Measurements from ENCODE around the gene SLC29A4. TPM values are rescaled to one million over a fixed set of nuclear protein-coding genes. Genes with fewer than 3 reads are reported as not detected.
"Not testable (repeated sequence)": the region's sequence is repeated elsewhere in the genome, so short reads cannot be mapped to it uniquely, and the experiment has no call there.

SLC29A4 gene
- total and polyA plus RNA-seq, 12 donors = 0.69 to 22.0 (median 3.5) TPM

DNA sequence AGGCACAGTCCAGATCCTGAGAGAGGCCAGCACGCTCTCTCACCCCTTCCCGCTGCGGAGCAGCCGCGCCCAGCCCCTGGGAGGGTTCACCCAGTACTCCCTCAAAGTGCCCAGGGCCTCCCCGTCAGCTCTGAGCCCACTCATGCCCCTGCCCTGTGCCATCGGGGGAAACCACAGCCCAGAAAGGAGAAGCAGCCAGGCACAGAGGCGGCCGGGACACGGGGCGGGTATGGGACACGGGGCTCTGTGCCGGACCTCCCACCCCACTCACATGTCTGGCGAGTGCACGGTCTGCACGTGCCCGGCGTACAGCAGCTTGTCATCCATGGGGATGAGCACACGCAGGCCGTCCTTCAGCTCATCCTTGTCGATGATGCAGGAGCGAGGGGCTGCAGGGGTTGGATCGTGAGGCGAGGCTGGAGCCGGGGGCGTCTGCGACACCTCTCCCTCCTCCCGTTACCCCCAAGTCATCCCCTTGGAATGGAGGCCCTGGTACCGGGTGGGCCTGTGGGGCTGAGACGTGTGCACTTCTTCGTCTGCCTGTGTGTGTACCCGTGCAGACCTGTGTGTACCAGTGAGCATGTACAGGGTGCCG lies 38.2 kb downstream of the SLC29A4 start:
- no peaks in the 10 kb centered on the region for H3K27me3 ChIP-seq
- H3K4me3 ChIP-seq = no peak overlapping the region
- 97 to 99% (median 97%) methylated on average over 19 to 33 of the region's 33 CpGs for WGBS, 4 donors
- H3K27ac ChIP-seq = no peak overlapping the region
- H3K36me3 ChIP-seq (replicated peaks in 1 of 2) = peaks cover 0 to 60% of the 10 kb centered on the region in 2 donors
- H3K9me3 ChIP-seq (replicated peaks in 1 of 3) = peaks cover 0 to 9% (median 0%) of the 10 kb centered on the region in 3 donors
- intact Hi-C loops (cut with DNase I) = no loop called here
- TF ChIP-seq POLR2A (IDR thresholded peaks at IDR 0.05) = no peak
- TF ChIP-seq, protein P1, sequence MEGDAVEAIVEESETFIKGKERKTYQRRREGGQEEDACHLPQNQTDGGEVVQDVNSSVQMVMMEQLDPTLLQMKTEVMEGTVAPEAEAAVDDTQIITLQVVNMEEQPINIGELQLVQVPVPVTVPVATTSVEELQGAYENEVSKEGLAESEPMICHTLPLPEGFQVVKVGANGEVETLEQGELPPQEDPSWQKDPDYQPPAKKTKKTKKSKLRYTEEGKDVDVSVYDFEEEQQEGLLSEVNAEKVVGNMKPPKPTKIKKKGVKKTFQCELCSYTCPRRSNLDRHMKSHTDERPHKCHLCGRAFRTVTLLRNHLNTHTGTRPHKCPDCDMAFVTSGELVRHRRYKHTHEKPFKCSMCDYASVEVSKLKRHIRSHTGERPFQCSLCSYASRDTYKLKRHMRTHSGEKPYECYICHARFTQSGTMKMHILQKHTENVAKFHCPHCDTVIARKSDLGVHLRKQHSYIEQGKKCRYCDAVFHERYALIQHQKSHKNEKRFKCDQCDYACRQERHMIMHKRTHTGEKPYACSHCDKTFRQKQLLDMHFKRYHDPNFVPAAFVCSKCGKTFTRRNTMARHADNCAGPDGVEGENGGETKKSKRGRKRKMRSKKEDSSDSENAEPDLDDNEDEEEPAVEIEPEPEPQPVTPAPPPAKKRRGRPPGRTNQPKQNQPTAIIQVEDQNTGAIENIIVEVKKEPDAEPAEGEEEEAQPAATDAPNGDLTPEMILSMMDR (IDR thresholded peaks at IDR 0.05) = no peak
- no peaks in the 10 kb centered on the region for H3K4me1 ChIP-seq (replicated peaks in 1 of 2)
- DNase-seq = no peak

DNA sequence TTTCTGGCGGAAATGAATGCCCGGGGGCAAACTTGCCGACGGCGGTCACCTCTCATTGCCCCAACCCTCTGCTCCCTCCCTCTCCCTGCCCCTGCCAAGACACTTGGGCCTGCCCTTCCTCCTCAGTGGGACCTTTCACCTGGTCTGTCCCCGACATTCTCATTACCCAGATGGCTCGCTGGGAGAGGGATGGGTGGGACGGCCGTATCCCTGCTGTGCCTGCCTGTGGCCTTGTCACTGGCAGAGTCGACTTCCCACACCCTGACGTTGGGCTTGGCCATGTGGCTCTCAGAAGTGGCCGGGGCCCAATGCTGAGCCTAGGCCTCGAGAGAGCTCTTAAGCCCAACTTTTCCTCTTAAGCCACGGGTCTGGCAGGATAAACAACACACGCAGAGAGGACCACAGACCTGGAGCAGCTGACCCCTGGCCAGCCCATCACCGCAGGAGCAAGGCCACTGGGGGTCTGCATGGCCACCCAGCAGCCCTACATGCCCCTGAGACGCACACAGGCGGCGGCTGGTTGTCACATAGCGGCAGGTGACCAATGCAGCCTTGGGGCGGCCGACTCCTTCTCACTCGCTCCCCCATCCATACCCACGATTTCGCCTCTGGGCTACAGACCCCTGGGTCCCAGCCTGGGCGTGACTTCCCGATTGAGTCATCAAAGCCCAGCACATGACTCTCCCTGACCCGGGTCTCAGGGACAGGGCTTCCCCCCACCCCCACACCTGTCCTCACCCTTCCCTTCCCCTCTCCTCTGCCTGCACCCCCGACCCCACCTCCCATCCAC lies 40.1 kb downstream of the SLC29A4 start:
- 80 to 87% (median 84%) methylated on average over 17 to 29 of the region's 29 CpGs for WGBS, 4 donors
- H3K9me3 ChIP-seq (replicated peaks in 1 of 3) = peaks cover 0 to 9% (median 0%) of the 10 kb centered on the region in 3 donors
- intact Hi-C loops (cut with DNase I) = no loop called here
- peaks cover 0 to 5% of the 10 kb centered on the region in 2 donors for H3K4me1 ChIP-seq (replicated peaks in 1 of 2)
- no peak overlapping the region for H3K27ac ChIP-seq
- no peak for DNase-seq
- peaks cover 0 to 50% of the 10 kb centered on the region in 2 donors for H3K36me3 ChIP-seq (replicated peaks in 1 of 2)
- no peak overlapping the region for H3K4me3 ChIP-seq
- no peaks in the 10 kb centered on the region for H3K27me3 ChIP-seq
- no peak for TF ChIP-seq POLR2A (IDR thresholded peaks at IDR 0.05)
- TF ChIP-seq, protein P1 (IDR thresholded peaks at IDR 0.05) = no peak

DNA sequence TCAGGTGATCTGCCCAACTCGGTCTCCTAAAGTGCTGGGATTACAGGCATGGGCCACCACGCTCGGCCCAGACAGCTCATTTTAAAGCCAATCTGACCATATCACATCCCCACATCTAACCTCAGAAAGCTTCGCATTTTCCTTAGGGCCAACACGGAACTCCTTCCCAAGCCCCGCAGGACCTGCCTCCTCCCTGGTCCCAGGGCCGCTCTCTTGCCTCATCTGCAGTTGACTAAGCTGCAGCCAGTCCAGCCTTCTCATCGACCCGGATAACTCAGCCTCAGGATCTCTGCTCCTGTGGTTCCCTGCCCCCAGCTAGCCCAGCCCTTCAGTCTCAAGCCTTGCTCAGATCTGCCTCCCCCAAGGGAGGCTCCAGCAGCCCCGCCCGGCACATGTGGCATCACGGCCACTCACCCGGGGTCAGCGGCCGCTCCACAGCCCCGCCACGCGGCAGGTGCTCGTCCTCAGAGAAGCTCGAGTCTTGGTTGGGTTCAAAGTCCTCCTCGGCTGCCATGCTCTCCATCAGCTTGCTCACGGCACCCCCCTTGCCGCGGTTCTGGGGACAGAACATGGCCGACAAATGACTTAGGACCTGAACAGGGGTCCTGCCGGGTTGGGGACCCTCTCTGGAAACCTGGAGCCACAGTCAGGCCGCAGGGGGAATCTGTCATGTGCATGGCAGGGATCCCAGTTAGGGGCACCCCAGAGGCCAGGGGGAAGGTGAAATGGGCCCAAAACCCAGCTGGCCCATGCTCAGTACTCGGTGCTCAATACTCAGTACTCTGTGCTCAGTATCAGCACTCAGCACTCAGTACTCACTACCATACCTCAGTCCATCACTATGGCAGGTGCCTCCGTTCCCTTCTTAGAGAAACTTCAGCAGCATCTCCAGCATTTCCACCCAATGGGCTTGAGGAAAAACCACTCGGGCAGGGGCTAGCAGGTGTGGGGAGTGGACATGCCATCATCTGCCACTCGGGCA lies 41.3 kb downstream of the SLC29A4 start:
- H3K27ac ChIP-seq; H3K9me3 ChIP-seq (replicated peaks in 1 of 3); intact Hi-C loops (cut with DNase I); H3K27me3 ChIP-seq; H3K4me1 ChIP-seq (replicated peaks in 1 of 2); DNase-seq; H3K4me3 ChIP-seq: not testable (repeated sequence)
- WGBS, 4 donors = 90 to 99% (median 95%) methylated on average over 22 to 30 of the region's 31 CpGs
- H3K36me3 ChIP-seq (replicated peaks in 1 of 2) = peaks cover 0 to 46% of the 10 kb centered on the region in 2 donors

DNA sequence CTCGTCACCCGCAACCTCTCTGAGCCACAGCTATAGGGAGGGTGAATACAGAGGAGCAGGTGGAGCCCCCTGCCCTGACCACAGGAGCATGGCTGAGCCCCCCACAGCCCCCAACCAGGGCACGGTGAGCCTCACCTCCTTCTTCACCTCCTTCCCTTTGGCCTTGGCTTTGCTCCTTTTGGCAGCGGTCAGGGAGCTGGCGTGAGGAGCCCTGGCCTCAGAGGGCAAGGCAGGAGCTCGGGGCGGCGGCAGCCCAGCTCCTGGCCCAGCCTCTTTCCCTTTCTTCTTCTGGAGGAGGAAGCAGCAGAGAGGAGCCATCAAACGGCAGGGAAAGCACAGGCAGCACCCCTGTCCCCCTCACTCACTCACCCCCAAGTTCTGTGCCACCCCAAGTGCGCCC lies 42.2 kb downstream of the SLC29A4 start:
- Histone ChIP-seq H3K4me1 (replicated peaks in 1 of 2) (peaks cover 0 to 5% of the 10 kb centered on the region in 2 donors), H3K36me3 (replicated peaks in 1 of 2) (peaks cover 0 to 45% of the 10 kb centered on the region in 2 donors), H3K27me3 (no peaks in the 10 kb centered on the region), H3K4me3 (no peak overlapping the region), H3K9me3 (replicated peaks in 1 of 3) (no peaks in the 10 kb centered on the region), H3K27ac (no peak overlapping the region)
- WGBS, 4 donors = 91 to 94% (median 92%) methylated on average over 9 to 10 of the region's 10 CpGs
- TF ChIP-seq POLR2A (IDR thresholded peaks at IDR 0.05) = no peak
- no peak for DNase-seq
- intact Hi-C loops (cut with DNase I) = no loop called here

DNA sequence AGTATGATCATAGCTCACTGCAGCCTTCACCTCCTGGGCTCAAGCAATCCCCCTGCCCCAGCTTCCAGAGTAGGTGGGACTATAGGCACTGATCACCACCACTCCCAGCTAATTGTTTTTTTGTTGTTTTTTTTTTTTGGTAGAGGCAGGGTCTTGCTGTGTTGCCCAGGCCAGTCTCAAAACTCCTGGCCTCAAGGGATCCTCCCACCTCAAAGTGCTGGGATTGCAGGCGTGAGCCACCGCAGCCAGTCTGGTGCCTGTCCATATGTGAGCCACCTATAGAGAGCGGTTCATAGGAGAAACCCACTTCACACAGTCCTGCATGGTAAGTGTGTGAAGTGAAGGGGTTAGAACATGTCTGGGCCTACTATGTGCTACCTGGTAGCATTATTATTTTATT lies 47.5 kb downstream of the SLC29A4 start:
- TF ChIP-seq POLR2A (IDR thresholded peaks at IDR 0.05) = no peak
- TF ChIP-seq, protein P1 (IDR thresholded peaks at IDR 0.05) = no peak
- Histone ChIP-seq H3K9me3 (replicated peaks in 1 of 3) (no peaks in the 10 kb centered on the region), H3K36me3 (replicated peaks in 1 of 2) (peaks cover 0 to 43% of the 10 kb centered on the region in 2 donors), H3K4me3 (no peak overlapping the region), H3K4me1 (replicated peaks in 1 of 2) (peaks cover 0 to 5% of the 10 kb centered on the region in 2 donors), H3K27ac (no peak overlapping the region), H3K27me3 (no peaks in the 10 kb centered on the region)
- 96 to 100% (median 100%) methylated on average over 3 of the region's 3 CpGs; no CpG with 5 or more reads in 1 of the 4 donors for WGBS, 4 donors
- intact Hi-C loops (cut with DNase I) = no loop called here
- DNase-seq = no peak

Measured in adrenal gland (tissue), 12 donors.